Gastroesophageal sphincter (tissue), 4 donors: Measurements from ENCODE around the gene ACAA1. TPM values are rescaled to one million over a fixed set of nuclear protein-coding genes. Genes with fewer than 3 reads are reported as not detected.

Source experiments
- ATAC-seq: fragments of 150-250 bp; one replicate; pipeline ENCODE4 v1.9.1; 2016; ENCODE audit warnings: mild to moderate bottlenecking, moderate library complexity
- H3K27ac ChIP-seq, 4 donors: fragments of 200-600 bp; sonication (generic) in 3 of 4; 1 replicate in 3 of 4; 2 replicates in 1 of 4; pipeline ENCODE4 v1.5.1; 2016 to 2019
- H3K27me3 ChIP-seq: fragments of 200-600 bp; sonication (generic); one replicate; pipeline ENCODE4 v1.5.1; 2019
- H3K36me3 ChIP-seq, 2 donors: fragments of 200-600 bp; sonication (generic); one replicate each; pipeline ENCODE4 v1.5.1; 2019; ENCODE audit warnings: control low read depth in 1 of 2
- H3K4me1 ChIP-seq, 3 donors: fragments of 200-600 bp; sonication (generic); 1 replicate in 2 of 3; 2 replicates in 1 of 3; pipeline ENCODE4 v1.5.1; 2016 to 2019; ENCODE audit warnings: control low read depth in 2 of 3
- H3K4me3 ChIP-seq, 2 donors: fragments of 200-600 bp; sonication (generic); one replicate each; pipeline ENCODE4 v1.5.1; 2019; ENCODE audit warnings: mild to moderate bottlenecking in 1 of 2, moderate library complexity in 1 of 2
- H3K9me3 ChIP-seq, 3 donors: fragments of 200-600 bp; sonication (generic); one replicate each; pipeline ENCODE4 v1.5.1; 2017 to 2019; ENCODE audit warnings: control low read depth in 2 of 3
- CTCF ChIP-seq, 4 experiments: fragments of 200-600 bp in 2 of 4; fragments of 450-650 bp in 2 of 4; sonication (generic) in 1 of 4; IDR thresholded peaks; one replicate each; pipeline ENCODE4 v1.5.1; 2017 to 2019; ENCODE audit warnings: antibody characterized with exemption in 4 of 4, mild to moderate bottlenecking in 2 of 4, moderate library complexity in 2 of 4
- EP300 ChIP-seq: sonication (generic); formaldehyde crosslinking; IDR thresholded peaks from one replicate; pipeline ENCODE4 v1.6.1; 2017; ENCODE audit warnings: antibody characterized with exemption, mild to moderate bottlenecking
- POLR2A ChIP-seq, 2 donors: fragments of 450-650 bp; IDR thresholded peaks; one replicate each; pipeline ENCODE4 v1.6.1; 2017; ENCODE audit warnings: antibody characterized with exemption in 2 of 2, mild to moderate bottlenecking in 2 of 2, moderate library complexity in 1 of 2
- POLR2AphosphoS5 ChIP-seq: sonication (generic); formaldehyde crosslinking; IDR thresholded peaks from one replicate; pipeline ENCODE4 v1.6.1; 2017; ENCODE audit warnings: antibody characterized with exemption
- WGBS, 2 donors: methylation state at CpG; one replicate each; pipeline ENCODE4 v1.1.5; 2018; ENCODE audit warnings: low coverage in 1 of 2; 5-methylcytosine and 5-hydroxymethylcytosine counted together
- total RNA-seq, 4 donors: library from RNA; depleted of rRNA; stranded (reverse); fragments of >200 nt; gene quantifications; one replicate each; pipeline ENCODE4 v1.1.0, GENCODE V29; 2016

ACAA1 gene
- total RNA-seq, 4 donors from 2014 or later, result 28.3 to 46.6 (median 41.2) TPM

- WGBS, 2 donors, result 100% methylated on average over 3 of the region's 13 CpGs; no CpG with 5 or more reads in 1 of the 2 donors
- no peak for TF ChIP-seq CTCF (IDR thresholded peaks at IDR 0.05)
- no peak for TF ChIP-seq POLR2AphosphoS5
- TF ChIP-seq POLR2A (IDR thresholded peaks at IDR 0.05), result no peak
- no peak for TF ChIP-seq EP300
- H3K9me3 ChIP-seq, result no peaks in the 10 kb centered on the region
- no peaks in the 10 kb centered on the region for H3K27me3 ChIP-seq
- no peak for ATAC-seq
- H3K36me3 ChIP-seq, result peaks cover 0 to 24% of the 10 kb centered on the region in 2 donors
- H3K4me3 ChIP-seq, result no peak overlapping the region
- H3K27ac ChIP-seq, result no peak overlapping the region
- H3K4me1 ChIP-seq, result peaks cover 5 to 36% (median 10%) of the 10 kb centered on the region in 3 donors
Measured at GRCh38 chr3:38140326-38141172, 3.6 kb upstream of the ACAA1 start.

- 80% methylated on average over 3 of the region's 7 CpGs; no CpG with 5 or more reads in 1 of the 2 donors for WGBS, 2 donors
- H3K27ac ChIP-seq, result peak overlapping the region in 3 of 4 donors; percentile 87 to 96 (median 94)
- no peaks in the 10 kb centered on the region for H3K9me3 ChIP-seq
- peaks cover 5 to 45% (median 18%) of the 10 kb centered on the region in 3 donors for H3K4me1 ChIP-seq
- no peaks in the 10 kb centered on the region for H3K27me3 ChIP-seq
- ATAC-seq, result no peak
- peak overlapping the region; percentile 76 to 96 for H3K4me3 ChIP-seq
- H3K36me3 ChIP-seq, result peaks cover 0 to 32% of the 10 kb centered on the region in 2 donors
- TF ChIP-seq CTCF (IDR thresholded peaks at IDR 0.05) (no peak), POLR2A (IDR thresholded peaks at IDR 0.05) (no peak), POLR2AphosphoS5 (no peak), EP300 (no peak)
Measured at GRCh38 chr3:38139652-38140051, 2.7 kb upstream of the ACAA1 start.

GRCh38 chr3:38139191-38139590, 2.3 kb upstream of the ACAA1 start:
- H3K4me3 ChIP-seq, result peak overlapping the region; percentile 76 to 96
- H3K4me1 ChIP-seq, result peaks cover 5 to 49% (median 21%) of the 10 kb centered on the region in 3 donors
- H3K27ac ChIP-seq, result peak overlapping the region; percentile 87 to 96 (median 93)
- peaks cover 0 to 37% of the 10 kb centered on the region in 2 donors for H3K36me3 ChIP-seq
- no peak for ATAC-seq
- H3K27me3 ChIP-seq, result no peaks in the 10 kb centered on the region
- TF ChIP-seq CTCF (IDR thresholded peaks at IDR 0.05) (no peak), EP300 (no peak), POLR2AphosphoS5 (no peak), POLR2A (IDR thresholded peaks at IDR 0.05) (no peak)
- WGBS, 2 donors, result 12% methylated on average over 8 of the region's 8 CpGs; no CpG with 5 or more reads in 1 of the 2 donors
- H3K9me3 ChIP-seq, result no peaks in the 10 kb centered on the region

GRCh38 chr3:38138349-38139190, 1.6 kb upstream of the ACAA1 start, which contains the start of gene MYD88:
Gene MYD88, plus strand, starts transcription at chr3:38138661. Its CDS starts 40 bp downstream, at chr3:38138701.
- Histone ChIP-seq H3K4me3 (peak within 1 kb of the TSS; percentile 76 to 96), H3K9me3 (no peaks in the 10 kb centered on the region), H3K4me1 (peaks cover 5 to 56% (median 21%) of the 10 kb centered on the region in 3 donors), H3K36me3 (peaks cover 0 to 43% of the 10 kb centered on the region in 2 donors), H3K27me3 (no peaks in the 10 kb centered on the region), H3K27ac (peak within 1 kb of the TSS; percentile 87 to 96 (median 93))
- peak; percentile 53 for TF ChIP-seq POLR2AphosphoS5
- TF ChIP-seq POLR2A (IDR thresholded peaks at IDR 0.05), result peak; percentile 52 to 66
- TF ChIP-seq CTCF (IDR thresholded peaks at IDR 0.05), result peak in 1 of 4 experiments; percentile 7
- TF ChIP-seq EP300, result no peak
- peak; percentile 40 for ATAC-seq
- 0 to 10% methylated on average over 2 of the region's 65 CpGs for WGBS, 2 donors
